G401.6 (cell line): Measurements from ENCODE around the gene CUL2.
"Not testable (repeated sequence)": the region's sequence is repeated elsewhere in the genome, so short reads cannot be mapped to it uniquely, and the experiment has no call there.

ENCODE experiments used
- FAIRE-seq: peaks from 2 replicates; lab custom pipeline; 2012; peaks lifted over from hg19 to GRCh38; lab: Jason Lieb, UNC

The CUL2 gene

GRCh38 chr10:35079265-35079664, 10.9 kb downstream of the CUL2 start:
- FAIRE-seq = no peak

DNA sequence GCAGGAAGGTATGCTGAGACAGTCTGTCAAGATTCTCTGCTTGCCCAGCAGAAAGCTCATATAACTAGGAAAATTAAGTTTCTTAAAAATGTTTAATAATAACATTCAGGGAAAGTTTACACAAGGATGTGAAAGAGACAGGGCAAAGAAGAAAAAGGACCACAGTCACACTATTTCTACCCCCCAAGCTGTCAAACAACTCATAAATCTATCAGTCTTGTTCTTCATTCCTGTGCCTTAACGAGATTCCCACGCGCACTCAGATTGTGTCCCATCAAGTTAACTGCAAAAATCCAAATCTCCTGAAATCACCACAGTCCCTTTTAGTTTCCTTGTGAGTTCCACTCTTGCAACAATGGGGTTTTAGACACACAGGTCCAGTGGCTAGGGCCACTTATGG, 14.9 kb downstream of the CUL2 start:
- no peak for FAIRE-seq

DNA sequence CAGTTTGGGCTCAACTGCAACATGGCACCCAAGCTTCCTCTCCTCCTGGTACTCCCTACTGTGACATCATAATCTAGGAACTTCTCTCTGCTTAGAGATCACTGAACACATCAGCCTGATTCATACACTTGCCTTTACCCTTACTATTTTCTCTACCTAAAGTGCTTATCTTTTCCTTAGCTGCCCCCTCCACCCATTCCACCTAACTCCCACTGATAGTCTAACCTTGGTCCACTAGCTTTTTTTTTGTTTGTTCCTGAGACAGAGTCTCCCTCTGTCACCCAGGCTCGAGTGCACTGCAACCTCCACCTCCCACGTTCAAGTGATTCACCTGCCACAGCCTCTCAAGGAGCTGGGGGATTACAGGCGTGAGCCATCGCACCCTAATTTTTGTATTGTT, 15.9 kb downstream of the CUL2 start:
- FAIRE-seq = no peak

GRCh38 chr10:35070521-35070920, 19.6 kb downstream of the CUL2 start:
- FAIRE-seq = no peak

DNA sequence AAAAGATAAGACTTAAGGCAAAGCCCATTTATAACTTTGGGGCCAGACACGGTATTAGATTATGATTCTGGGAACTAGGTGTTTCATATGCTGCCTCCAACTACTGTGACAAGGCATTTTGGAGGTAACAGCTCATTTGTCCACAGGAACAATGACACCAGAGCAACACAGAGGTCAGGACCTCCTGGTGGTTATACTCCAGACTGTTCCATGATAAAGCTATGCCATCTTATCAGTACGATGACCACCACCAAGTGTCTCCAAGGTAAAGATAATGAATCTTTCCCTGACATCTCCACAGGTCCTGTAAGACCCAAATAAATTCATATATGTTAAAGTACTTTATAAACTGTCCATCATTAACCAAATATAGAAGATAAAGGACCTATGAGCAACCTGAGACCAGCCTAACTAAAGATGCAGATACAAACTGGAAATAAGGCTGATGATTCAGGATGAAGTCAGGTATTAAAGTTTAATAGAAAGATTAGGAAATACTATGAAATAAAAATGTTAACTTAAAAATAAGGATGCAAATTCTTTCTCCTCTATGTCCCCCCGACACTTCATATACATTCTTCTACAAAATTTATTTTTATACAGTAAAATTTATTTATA, 26.2 kb downstream of the CUL2 start:
- FAIRE-seq = no peak

- FAIRE-seq = no peak
Measured at GRCh38 chr10:35059481-35059880, 30.7 kb downstream of the CUL2 start.

- no peak for FAIRE-seq
Measured at GRCh38 chr10:35058686-35059085, 31.5 kb downstream of the CUL2 start.

DNA sequence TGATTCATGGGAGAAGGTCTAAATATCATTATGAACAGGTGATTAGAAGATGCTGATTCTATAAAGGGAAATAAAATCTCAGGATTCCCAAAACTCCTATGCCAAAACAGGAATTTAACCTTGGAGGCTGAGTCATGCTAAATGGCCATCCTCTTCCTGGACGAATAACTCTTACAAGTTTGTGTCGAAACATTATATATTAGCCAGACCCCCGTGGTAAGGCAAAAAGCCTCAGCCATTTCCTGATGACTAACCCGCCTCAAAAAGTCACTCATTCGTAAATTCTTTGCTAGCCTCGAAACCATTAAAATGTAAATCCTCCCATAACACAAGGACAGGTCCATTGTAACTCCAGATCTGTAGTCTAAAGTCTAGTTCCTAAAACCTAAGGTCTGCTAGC, 32.0 kb downstream of the CUL2 start:
- FAIRE-seq = no peak

DNA sequence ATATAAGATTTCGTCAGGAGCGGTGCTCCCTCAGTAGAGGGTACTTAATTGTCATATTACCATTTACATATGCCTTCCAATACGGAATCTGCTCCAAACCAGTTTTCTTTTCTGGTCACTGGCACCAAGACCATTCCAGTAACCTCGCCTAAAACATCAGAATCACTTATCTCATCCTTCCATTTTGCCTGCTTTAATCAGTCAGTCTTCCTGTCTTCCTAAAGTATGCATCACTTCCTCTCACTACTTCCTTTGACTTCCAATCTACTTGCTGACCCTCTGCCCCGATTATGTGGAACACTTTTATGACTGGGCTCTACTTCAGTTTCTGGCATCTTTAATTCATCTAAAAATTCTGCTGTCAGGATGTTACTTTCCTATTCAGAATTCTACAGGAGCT, 33.5 kb downstream of the CUL2 start:
- FAIRE-seq = no peak

- FAIRE-seq = no peak
Measured at GRCh38 chr10:35056133-35056532, 34.0 kb downstream of the CUL2 start.

GRCh38 chr10:35050568-35050967, 39.6 kb downstream of the CUL2 start:
- no peak for FAIRE-seq

DNA sequence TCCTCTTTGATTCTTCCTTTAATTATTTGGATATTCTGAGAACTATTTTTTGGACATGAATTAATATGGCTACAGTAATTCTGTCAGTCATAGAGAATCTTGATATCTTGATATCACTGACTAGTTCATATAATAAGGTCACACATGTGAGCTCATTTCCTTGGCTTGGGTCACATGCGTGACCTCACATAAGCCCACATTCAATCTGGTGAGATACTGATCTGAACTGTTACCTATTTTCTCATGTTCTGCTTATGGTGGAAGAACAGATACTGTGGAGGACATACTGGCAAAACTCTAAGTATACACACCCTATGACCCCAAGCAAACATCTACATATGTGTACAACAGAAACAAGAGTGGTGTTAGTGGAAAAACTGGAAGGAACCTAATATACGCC, 44.1 kb downstream of the CUL2 start:
- FAIRE-seq = no peak

DNA sequence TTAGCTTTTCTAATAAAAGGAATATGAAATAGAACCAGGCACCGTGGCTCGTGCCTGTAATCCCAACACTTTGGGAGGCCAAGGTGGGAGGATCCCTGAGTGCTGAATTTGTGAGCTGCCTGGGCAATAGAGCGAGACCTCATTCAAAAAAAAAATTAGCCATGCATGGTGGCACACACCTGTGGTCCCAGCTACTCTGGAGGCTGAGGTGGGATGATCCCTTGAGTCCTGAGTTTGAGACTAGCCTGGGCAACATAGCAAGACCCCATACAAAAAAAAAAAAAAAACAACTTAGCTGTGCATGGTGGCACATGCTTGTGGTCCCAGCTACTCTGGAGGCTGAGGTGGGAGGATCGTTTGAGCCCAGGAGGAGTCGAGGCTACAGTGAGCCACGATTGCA, 44.9 kb downstream of the CUL2 start:
- FAIRE-seq = not testable (repeated sequence)

DNA sequence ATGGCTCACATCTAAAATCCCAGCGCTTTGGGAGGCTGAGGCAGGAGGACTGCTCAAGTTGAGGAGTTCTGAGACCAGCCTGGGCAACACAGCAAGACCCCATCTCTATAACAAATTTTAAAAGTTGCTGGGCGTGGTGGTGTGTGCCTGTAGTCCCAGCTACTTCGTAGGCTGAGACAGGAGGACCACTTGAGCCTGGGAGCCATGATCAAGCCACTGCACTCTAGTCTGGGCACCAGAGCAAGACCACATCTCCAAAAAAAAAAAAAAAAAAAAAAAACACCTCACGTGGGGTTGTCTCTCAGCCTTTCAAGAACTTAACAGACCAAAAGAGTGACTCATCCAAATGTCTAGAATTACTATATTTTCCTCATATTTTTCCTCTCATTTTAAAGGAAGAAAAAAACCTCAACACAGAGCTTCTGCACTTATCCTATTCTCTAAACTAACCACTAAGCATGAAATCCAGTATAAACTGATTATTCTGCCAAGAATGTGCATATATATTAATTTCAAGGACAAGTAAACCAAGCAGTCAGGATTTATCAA, 46.3 kb downstream of the CUL2 start:
- peak; percentile 13 for FAIRE-seq

DNA sequence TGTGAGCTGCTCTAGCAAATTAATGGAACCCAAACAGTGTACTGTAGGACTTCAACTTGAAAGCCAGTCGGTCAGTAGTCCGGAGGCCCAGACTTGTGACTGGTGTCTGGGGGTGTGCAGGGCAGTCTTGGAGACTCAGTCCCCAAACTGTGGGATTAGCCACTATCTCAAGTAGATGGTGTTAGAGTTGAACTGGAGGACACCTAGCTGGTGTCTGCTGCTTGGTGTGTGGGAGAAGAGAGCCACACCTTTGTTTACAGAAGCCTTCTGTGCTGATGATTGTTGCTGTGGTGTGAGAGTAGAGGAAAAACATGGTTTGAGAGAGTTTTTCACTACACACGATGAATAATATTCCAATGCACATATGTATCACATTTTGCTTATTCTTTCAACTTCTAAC, 47.4 kb downstream of the CUL2 start:
- no peak for FAIRE-seq

- FAIRE-seq = no peak
Measured at GRCh38 chr10:35041502-35041879, 48.6 kb downstream of the CUL2 start.

- FAIRE-seq = peak; percentile 98
Measured at GRCh38 chr10:35040760-35041501, 49.2 kb downstream of the CUL2 start.

DNA sequence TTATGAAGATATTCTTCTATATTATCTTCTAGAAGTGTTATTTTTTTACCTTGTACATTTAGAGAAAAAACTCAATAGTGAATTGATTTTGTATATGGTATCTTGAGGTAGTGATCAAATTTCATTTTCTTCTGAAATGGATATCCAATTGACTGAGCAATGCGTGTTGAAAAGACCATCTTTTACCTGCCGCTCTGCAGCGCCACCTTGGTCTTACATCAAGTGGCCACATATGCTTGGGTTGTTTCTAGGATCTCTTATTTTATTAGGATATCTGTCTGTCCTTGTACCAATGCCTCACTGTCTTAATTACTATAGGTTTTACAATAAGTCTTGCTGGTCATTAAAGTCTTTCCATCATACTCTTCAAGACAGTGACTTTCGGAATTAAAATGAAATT, 53.0 kb downstream of the CUL2 start:
- no peak for FAIRE-seq

DNA sequence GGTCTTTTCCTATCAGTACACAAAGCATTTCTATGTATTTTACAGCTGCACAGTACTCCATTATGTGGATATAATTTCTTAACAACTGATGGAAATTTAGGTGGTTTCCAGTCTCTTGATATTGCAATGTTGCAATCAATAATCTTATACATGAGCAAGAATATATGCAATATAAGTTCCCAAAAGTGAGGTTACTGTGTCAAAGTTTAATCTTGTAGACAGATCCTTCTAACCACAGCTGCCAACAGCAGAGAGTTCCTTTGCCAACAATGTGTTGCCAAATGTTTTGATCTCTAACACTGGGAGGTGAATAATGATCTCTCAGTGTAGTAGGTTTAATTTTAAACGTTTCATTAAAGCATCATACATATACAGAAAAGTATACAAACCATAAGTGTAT, 54.5 kb downstream of the CUL2 start:
- FAIRE-seq = no peak

DNA sequence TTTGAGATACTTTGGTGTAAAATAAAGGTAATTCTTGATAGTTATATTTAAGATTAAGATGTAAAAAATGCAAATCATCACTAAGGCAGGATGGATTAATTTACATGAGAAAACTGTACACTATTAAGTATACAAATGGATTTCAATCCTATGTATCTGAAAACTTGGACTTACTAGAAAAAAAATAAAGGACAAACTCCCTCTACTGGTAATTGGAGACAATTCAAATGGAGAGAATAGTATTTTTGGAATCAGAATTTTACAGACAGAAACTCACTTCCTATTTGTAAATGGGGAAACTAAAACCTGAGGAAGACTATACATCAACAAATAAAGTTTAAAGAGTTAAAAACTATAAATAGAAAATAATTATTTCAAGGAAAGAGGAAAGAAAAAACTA, 62.6 kb downstream of the CUL2 start:
- peak; percentile 98 for FAIRE-seq

GRCh38 chr10:35025916-35026315, 64.2 kb downstream of the CUL2 start:
- FAIRE-seq = no peak

- no peak for FAIRE-seq
Measured at GRCh38 chr10:35020481-35020880, 69.7 kb downstream of the CUL2 start.

- FAIRE-seq = no peak
Measured at GRCh38 chr10:35019041-35020024, 70.8 kb downstream of the CUL2 start.
